HCT116 (cell line): Measurements from ENCODE around the gene KRTAP12-4. TPM values are rescaled to one million over a fixed set of nuclear protein-coding genes. Genes with fewer than 3 reads are reported as not detected.

Experiments
- ATAC-seq: fragments of 200-7000 bp; cut with Tn5 transposase; 2 replicates; pipeline ENCODE4 v1.9.1; 2020; ENCODE audit warnings: mild to moderate bottlenecking, moderate library complexity
- BruUV-seq: library from RNA; stranded (reverse); fragments of 400-500 nt; replicated peaks from 2 replicates; lab custom pipeline; 2021; lab: Mats Ljungman, UMichigan
- CTCF ChIA-PET: fragments of 300-600 bp; sonication (Branson Sonifier 250); formaldehyde crosslinking; loops from one replicate; lab custom pipeline; 2021; ENCODE audit warnings: antibody characterized with exemption; lab: Charles Lee
- POLR2A ChIA-PET: fragments of 300-600, 350-600 bp; sonication (Branson Sonifier 250); formaldehyde crosslinking; loops from one replicate; lab custom pipeline; 2021; ENCODE audit warnings: antibody characterized with exemption; lab: Charles Lee
- RAD21 ChIA-PET, 2 experiments: fragments of 300-600 bp; sonication (Branson Sonifier 250); formaldehyde crosslinking; loops; one replicate each; lab custom pipeline; 2023; ENCODE audit warnings: low total read pairs in 2 of 2; ENCODE audit not compliant: uncharacterized antibody in 2 of 2, unreplicated experiment in 2 of 2, low non-redundant PET in 1 of 2; lab: Charles Lee
- DNase-seq: peaks from one replicate; pipeline ENCODE4 v3.0.0-alpha.2; 2010; ENCODE audit warnings: low read depth, low spot score
- H2AFZ ChIP-seq: fragments of 200-600 bp; shearing (Covaris generic), sonication (generic); 2 replicates; pipeline ENCODE4 v1.6.1; 2017; ENCODE audit warnings: low read depth, mixed run types, mixed read lengths, antibody characterized with exemption, low read length; ENCODE audit not compliant: poor library complexity, severe bottlenecking
- H3K27ac ChIP-seq: 2 replicates; pipeline ENCODE4 v1.5.1; 2012; ENCODE audit warnings: low read depth, low read length
- H3K27me3 ChIP-seq: fragments of 200-600 bp; sonication (generic); 2 replicates; pipeline ENCODE4 v1.6.1; 2016; ENCODE audit warnings: mixed run types, low read length, mixed read lengths; ENCODE audit not compliant: insufficient read depth
- H3K36me3 ChIP-seq, 2 experiments: fragments of 200-500 bp in 1 of 2; fragments of 200-600 bp in 1 of 2; sonication (Bioruptor generic) in 1 of 2; sonication (generic) in 1 of 2; 2 replicates each; pipeline versions ENCODE4 v1.5.1 to v1.6.1; 2014 to 2016; ENCODE audit warnings: low read length in 2 of 2, inconsistent platforms in 1 of 2, mixed read lengths in 1 of 2, mixed run types in 1 of 2; ENCODE audit not compliant: insufficient read depth in 2 of 2, control insufficient read depth in 1 of 2
- H3K4me1 ChIP-seq, 2 experiments: fragments of 200-600 bp in 1 of 2; sonication (generic) in 1 of 2; 2 replicates each; pipeline versions ENCODE4 v1.5.1 to v1.6.1; 2012 to 2017; ENCODE audit warnings: low read length in 2 of 2, inconsistent platforms in 1 of 2, mild to moderate bottlenecking in 1 of 2, mixed read lengths in 1 of 2, mixed run types in 1 of 2, moderate library complexity in 1 of 2; ENCODE audit not compliant: insufficient read depth in 2 of 2, control insufficient read depth in 1 of 2
- H3K4me2 ChIP-seq: fragments of 200-600 bp; sonication (generic); 2 replicates; pipeline ENCODE4 v1.6.1; 2017; ENCODE audit warnings: mixed run types, low read length, mixed read lengths
- H3K4me3 ChIP-seq, 2 experiments: fragments of 200-600 bp in 1 of 2; sonication (generic) in 1 of 2; replicated peaks in 1 of 2; 2 replicates each; pipeline ENCODE4 v1.5.1; 2011 to 2016; ENCODE audit warnings: low read length in 2 of 2, control low read depth in 1 of 2, low read depth in 1 of 2, mild to moderate bottlenecking in 1 of 2, mixed read lengths in 1 of 2, mixed run types in 1 of 2
- H3K79me2 ChIP-seq: fragments of 200-600 bp; sonication (generic); 2 replicates; pipeline ENCODE4 v1.6.1; 2017; ENCODE audit warnings: mild to moderate bottlenecking, mixed run types, low read length, moderate library complexity, mixed read lengths; ENCODE audit not compliant: insufficient read depth
- H3K9ac ChIP-seq: fragments of 200-600 bp; sonication (generic); 2 replicates; pipeline ENCODE4 v1.6.1; 2016; ENCODE audit warnings: low read length, mixed read lengths
- H3K9me2 ChIP-seq: fragments of 200-600 bp; sonication (generic), shearing (Covaris generic); 2 replicates; pipeline ENCODE4 v1.6.1; 2017; ENCODE audit warnings: mixed run types, mild to moderate bottlenecking, moderate library complexity; ENCODE audit not compliant: insufficient read depth
- H3K9me3 ChIP-seq, 2 experiments: fragments of 200-500 bp in 1 of 2; fragments of 200-600 bp in 1 of 2; sonication (Bioruptor generic) in 1 of 2; sonication (generic) in 1 of 2; 2 replicates each; pipeline ENCODE4 v1.6.1; 2014 to 2017; ENCODE audit warnings: low read length in 2 of 2, mixed read lengths in 2 of 2, inconsistent platforms in 1 of 2, low read depth in 1 of 2, mild to moderate bottlenecking in 1 of 2, mixed run types in 1 of 2, moderate library complexity in 1 of 2; ENCODE audit not compliant: control insufficient read depth in 1 of 2, insufficient read depth in 1 of 2
- H4K20me1 ChIP-seq: fragments of 200-600 bp; sonication (generic), shearing (Covaris generic); 2 replicates; pipeline ENCODE4 v1.6.1; 2017; ENCODE audit warnings: mixed run types, mild to moderate bottlenecking, moderate library complexity; ENCODE audit not compliant: insufficient read depth
- ATF3 ChIP-seq: IDR thresholded peaks from 2 replicates; pipeline ENCODE4 v1.6.1; 2012
- CBX3 ChIP-seq: IDR thresholded peaks from 2 replicates; pipeline ENCODE4 v1.6.1; 2012; ENCODE audit warnings: low read depth
- CEBPB ChIP-seq: IDR thresholded peaks from 2 replicates; pipeline ENCODE4 v1.6.1; 2012; ENCODE audit warnings: low read depth
- EGR1 ChIP-seq: IDR thresholded peaks from 2 replicates; pipeline ENCODE4 v1.6.1; 2012; ENCODE audit warnings: low read depth
- EZH2phosphoT487 ChIP-seq: fragments of 200-600 bp; IDR thresholded peaks from 2 replicates; pipeline ENCODE4 v1.6.1; 2018; ENCODE audit warnings: antibody characterized with exemption, borderline replicate concordance
- FOSL1 ChIP-seq: IDR thresholded peaks from 2 replicates; pipeline ENCODE4 v1.6.1; 2012; ENCODE audit warnings: low read depth
- JUND ChIP-seq: IDR thresholded peaks from 2 replicates; pipeline ENCODE4 v1.6.1; 2012
- POLR2A ChIP-seq: IDR thresholded peaks from 2 replicates; pipeline ENCODE4 v1.7.0; 2011; ENCODE audit warnings: borderline replicate concordance; ENCODE audit not compliant: insufficient read depth, insufficient read length; ENCODE audit errors: extremely low read depth
- RAD21 ChIP-seq: IDR thresholded peaks from 2 replicates; pipeline ENCODE4 v1.6.1; 2012; ENCODE audit warnings: low read depth, mild to moderate bottlenecking
- SP1 ChIP-seq: IDR thresholded peaks from 2 replicates; pipeline ENCODE4 v1.6.1; 2012; ENCODE audit warnings: low read depth
- SRF ChIP-seq: IDR thresholded peaks from 2 replicates; pipeline ENCODE4 v1.6.1; 2012; ENCODE audit warnings: low read depth
- TCF7L2 ChIP-seq: IDR thresholded peaks from 2 replicates; pipeline ENCODE4 v1.7.0; 2011; ENCODE audit warnings: borderline replicate concordance, inconsistent platforms; ENCODE audit not compliant: insufficient read depth, insufficient read length; ENCODE audit errors: extremely low read depth
- YY1 ChIP-seq: IDR thresholded peaks from 2 replicates; pipeline ENCODE4 v1.6.1; 2011; ENCODE audit warnings: low read length, low read depth, moderate library complexity, mild to moderate bottlenecking; ENCODE audit not compliant: insufficient replicate concordance; ENCODE audit errors: extremely low read depth
- ZBTB33 ChIP-seq: IDR thresholded peaks from 2 replicates; pipeline ENCODE4 v1.6.1; 2011; ENCODE audit warnings: mild to moderate bottlenecking, low read length, moderate library complexity; ENCODE audit not compliant: insufficient replicate concordance; ENCODE audit errors: extremely low read depth
- ZFX ChIP-seq: fragments of 450-650 bp; IDR thresholded peaks from 2 replicates; pipeline ENCODE4 v1.6.1; 2017
- ZNF274 ChIP-seq: fragments of 200-500 bp; sonication (Bioruptor generic); IDR thresholded peaks from 2 replicates; pipeline ENCODE4 v1.6.1; 2014; ENCODE audit warnings: mild to moderate bottlenecking, low read depth, low read length, inconsistent platforms
- intact Hi-C: fragments of 100-400 bp; cut with micrococcal nuclease; formaldehyde crosslinking; loops from 2 replicates; pipeline ENCODE4 v1.10.0; 2022
- total RNA-seq: library from RNA; stranded (reverse); gene quantifications from one replicate; pipeline ENCODE4 v1.2.1, GENCODE V29; 2021; ENCODE audit not compliant: unreplicated experiment
- TF ChIP-seq, protein P1 (sequence below), 3 experiments: fragments of 200-600 bp in 1 of 3; sonication (generic) in 1 of 3; IDR thresholded peaks in 2 of 3; conservative IDR thresholded peaks in 1 of 3; 2 replicates each; pipeline ENCODE4 v1.5.1; 2012 to 2017; ENCODE audit warnings: low read depth in 2 of 3, low read length in 2 of 3, antibody characterized with exemption in 1 of 3, borderline replicate concordance in 1 of 3, control low read depth in 1 of 3, mild to moderate bottlenecking in 1 of 3, mixed read lengths in 1 of 3, mixed run types in 1 of 3, moderate library complexity in 1 of 3; ENCODE audit not compliant: insufficient read depth in 1 of 3
- TF ChIP-seq, protein P2 (sequence below): IDR thresholded peaks from 2 replicates; pipeline ENCODE4 v1.6.1; 2012
- TF ChIP-seq, protein P3 (sequence below): IDR thresholded peaks from 2 replicates; pipeline ENCODE4 v1.6.1; 2012; ENCODE audit warnings: low read depth

The KRTAP12-4 gene
- total RNA-seq, 1 experiment from 2014 or later, result not detected

GRCh38 chr21:44616591-44616926 lies 37.9 kb downstream of the KRTAP12-4 start:
- Histone ChIP-seq H3K4me1 (no peaks in the 10 kb centered on the region), H3K9me2 (no peaks in the 10 kb centered on the region), H3K9me3 (peaks cover 9 to 10% of the 10 kb centered on the region in 2 experiments), H3K4me3 (no peak overlapping the region), H4K20me1 (no peaks in the 10 kb centered on the region), H3K4me2 (no peak overlapping the region), H3K27ac (no peak overlapping the region), H3K27me3 (no peaks in the 10 kb centered on the region), H3K9ac (no peak overlapping the region), H3K79me2 (no peaks in the 10 kb centered on the region), H3K36me3 (no peaks in the 10 kb centered on the region), H2AFZ (no peak overlapping the region)
- DNase-seq (no peak), ATAC-seq (no peak)
- CTCF ChIA-PET, result no interaction called here
- RAD21 ChIA-PET, result no interaction called here
- POLR2A ChIA-PET, result no interaction called here
- TF ChIP-seq EZH2phosphoT487 (no peak), ZBTB33 (no peak), ZNF274 (no peak), RAD21 (no peak), CBX3 (no peak), FOSL1 (no peak), ZFX (no peak), SP1 (no peak), POLR2A (no peak), CEBPB (no peak), TCF7L2 (no peak), JUND (no peak), EGR1 (no peak), SRF (no peak), YY1 (no peak), ATF3 (no peak)
- TF ChIP-seq, protein P1, sequence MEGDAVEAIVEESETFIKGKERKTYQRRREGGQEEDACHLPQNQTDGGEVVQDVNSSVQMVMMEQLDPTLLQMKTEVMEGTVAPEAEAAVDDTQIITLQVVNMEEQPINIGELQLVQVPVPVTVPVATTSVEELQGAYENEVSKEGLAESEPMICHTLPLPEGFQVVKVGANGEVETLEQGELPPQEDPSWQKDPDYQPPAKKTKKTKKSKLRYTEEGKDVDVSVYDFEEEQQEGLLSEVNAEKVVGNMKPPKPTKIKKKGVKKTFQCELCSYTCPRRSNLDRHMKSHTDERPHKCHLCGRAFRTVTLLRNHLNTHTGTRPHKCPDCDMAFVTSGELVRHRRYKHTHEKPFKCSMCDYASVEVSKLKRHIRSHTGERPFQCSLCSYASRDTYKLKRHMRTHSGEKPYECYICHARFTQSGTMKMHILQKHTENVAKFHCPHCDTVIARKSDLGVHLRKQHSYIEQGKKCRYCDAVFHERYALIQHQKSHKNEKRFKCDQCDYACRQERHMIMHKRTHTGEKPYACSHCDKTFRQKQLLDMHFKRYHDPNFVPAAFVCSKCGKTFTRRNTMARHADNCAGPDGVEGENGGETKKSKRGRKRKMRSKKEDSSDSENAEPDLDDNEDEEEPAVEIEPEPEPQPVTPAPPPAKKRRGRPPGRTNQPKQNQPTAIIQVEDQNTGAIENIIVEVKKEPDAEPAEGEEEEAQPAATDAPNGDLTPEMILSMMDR (IDR thresholded peaks at IDR 0.05 in 2 of 3, conservative IDR thresholded peaks at IDR 0.05 in 1 of 3; ENCODE audit: borderline replicate concordance in 1 of 3, insufficient read depth in 1 of 3, low read depth in 2 of 3, low read length in 2 of 3), result no peak
- TF ChIP-seq, protein P2, sequence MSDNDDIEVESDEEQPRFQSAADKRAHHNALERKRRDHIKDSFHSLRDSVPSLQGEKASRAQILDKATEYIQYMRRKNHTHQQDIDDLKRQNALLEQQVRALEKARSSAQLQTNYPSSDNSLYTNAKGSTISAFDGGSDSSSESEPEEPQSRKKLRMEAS, result no peak
- TF ChIP-seq, protein P3, sequence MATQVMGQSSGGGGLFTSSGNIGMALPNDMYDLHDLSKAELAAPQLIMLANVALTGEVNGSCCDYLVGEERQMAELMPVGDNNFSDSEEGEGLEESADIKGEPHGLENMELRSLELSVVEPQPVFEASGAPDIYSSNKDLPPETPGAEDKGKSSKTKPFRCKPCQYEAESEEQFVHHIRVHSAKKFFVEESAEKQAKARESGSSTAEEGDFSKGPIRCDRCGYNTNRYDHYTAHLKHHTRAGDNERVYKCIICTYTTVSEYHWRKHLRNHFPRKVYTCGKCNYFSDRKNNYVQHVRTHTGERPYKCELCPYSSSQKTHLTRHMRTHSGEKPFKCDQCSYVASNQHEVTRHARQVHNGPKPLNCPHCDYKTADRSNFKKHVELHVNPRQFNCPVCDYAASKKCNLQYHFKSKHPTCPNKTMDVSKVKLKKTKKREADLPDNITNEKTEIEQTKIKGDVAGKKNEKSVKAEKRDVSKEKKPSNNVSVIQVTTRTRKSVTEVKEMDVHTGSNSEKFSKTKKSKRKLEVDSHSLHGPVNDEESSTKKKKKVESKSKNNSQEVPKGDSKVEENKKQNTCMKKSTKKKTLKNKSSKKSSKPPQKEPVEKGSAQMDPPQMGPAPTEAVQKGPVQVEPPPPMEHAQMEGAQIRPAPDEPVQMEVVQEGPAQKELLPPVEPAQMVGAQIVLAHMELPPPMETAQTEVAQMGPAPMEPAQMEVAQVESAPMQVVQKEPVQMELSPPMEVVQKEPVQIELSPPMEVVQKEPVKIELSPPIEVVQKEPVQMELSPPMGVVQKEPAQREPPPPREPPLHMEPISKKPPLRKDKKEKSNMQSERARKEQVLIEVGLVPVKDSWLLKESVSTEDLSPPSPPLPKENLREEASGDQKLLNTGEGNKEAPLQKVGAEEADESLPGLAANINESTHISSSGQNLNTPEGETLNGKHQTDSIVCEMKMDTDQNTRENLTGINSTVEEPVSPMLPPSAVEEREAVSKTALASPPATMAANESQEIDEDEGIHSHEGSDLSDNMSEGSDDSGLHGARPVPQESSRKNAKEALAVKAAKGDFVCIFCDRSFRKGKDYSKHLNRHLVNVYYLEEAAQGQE, result no peak
- intact Hi-C loops, result no loop called here
- no TSS peak for BruUV-seq
